Esophagus (tissue), 2 donors: Measurements from ENCODE around the gene FEV. TPM values are rescaled to one million over a fixed set of nuclear protein-coding genes. Genes with fewer than 3 reads are reported as not detected.
A peak's percentile ranks its signal among the peaks of the same experiment; 100 is the strongest.

Experiments used
- H3K27ac ChIP-seq, 2 donors: one replicate each; pipeline ENCODE4 v1.5.1; 2013; ENCODE audit warnings: low read depth in 2 of 2, mild to moderate bottlenecking in 2 of 2, inconsistent platforms in 1 of 2, low read length in 1 of 2, moderate library complexity in 1 of 2
- H3K27me3 ChIP-seq, 2 donors: one replicate each; pipeline ENCODE4 v1.6.1; 2013; ENCODE audit warnings: low read length in 2 of 2, control low read depth in 1 of 2, mild to moderate bottlenecking in 1 of 2; ENCODE audit not compliant: insufficient read depth in 2 of 2, control insufficient read depth in 1 of 2
- H3K36me3 ChIP-seq, 2 donors: one replicate each; pipeline ENCODE4 v1.6.1; 2013; ENCODE audit warnings: low read length in 1 of 2; ENCODE audit not compliant: control insufficient read depth in 2 of 2, insufficient read depth in 2 of 2
- H3K4me1 ChIP-seq, 2 donors: one replicate each; pipeline ENCODE4 v1.6.1; 2013; ENCODE audit warnings: low read length in 1 of 2; ENCODE audit not compliant: control insufficient read depth in 2 of 2, insufficient read depth in 2 of 2
- H3K4me3 ChIP-seq, 2 donors: one replicate each; pipeline ENCODE4 v1.5.1; 2013; ENCODE audit warnings: low read length in 2 of 2, mild to moderate bottlenecking in 2 of 2, low read depth in 1 of 2, moderate library complexity in 1 of 2
- H3K9me3 ChIP-seq, 2 donors: one replicate each; pipeline ENCODE4 v1.6.1; 2013; ENCODE audit warnings: mild to moderate bottlenecking in 2 of 2, low read depth in 1 of 2, low read length in 1 of 2, moderate library complexity in 1 of 2; ENCODE audit not compliant: control insufficient read depth in 2 of 2, insufficient read depth in 1 of 2
- WGBS, 2 donors: extraction: QIAGEN DNeasy Blood & Tissue Kit; methylation state at CpG; one replicate each; pipeline ENCODE4 v1.1.7; 2013; 5-methylcytosine and 5-hydroxymethylcytosine counted together
- polyA plus RNA-seq, 2 donors: library from polyadenylated mRNA; stranded (reverse); fragments of 200-250 nt; gene quantifications; one replicate each; pipeline ENCODE4 v1.2.3, GENCODE V29; 2013
- donor health status: healthy with polysubstance abuse.
- donor health status: Bipolar disorder and iron deficiency.

The FEV gene
- polyA plus RNA-seq, 2 donors: not detected

- H3K27me3 ChIP-seq: peaks cover 10 to 34% of the 10 kb centered on the region in 2 donors
- H3K27ac ChIP-seq: no peak overlapping the region
- H3K9me3 ChIP-seq: peaks cover 0 to 5% of the 10 kb centered on the region in 2 donors
- H3K36me3 ChIP-seq: no peaks in the 10 kb centered on the region
- H3K4me3 ChIP-seq: no peak overlapping the region
- H3K4me1 ChIP-seq: peaks cover 6 to 21% of the 10 kb centered on the region in 2 donors
- 13 to 15% methylated on average over 34 of the region's 34 CpGs for WGBS, 2 donors
These were observed 23.1 kb downstream of the FEV start for GRCh38 chr2:218961651-218962570.

- H3K4me3 ChIP-seq: no peak overlapping the region
- H3K27me3 ChIP-seq: peaks cover 10 to 34% of the 10 kb centered on the region in 2 donors
- WGBS, 2 donors: 7 to 8% methylated on average over 4 of the region's 4 CpGs
- peaks cover 6 to 21% of the 10 kb centered on the region in 2 donors for H3K4me1 ChIP-seq
- H3K36me3 ChIP-seq: no peaks in the 10 kb centered on the region
- no peak overlapping the region for H3K27ac ChIP-seq
- peaks cover 0 to 5% of the 10 kb centered on the region in 2 donors for H3K9me3 ChIP-seq
These were observed 23.8 kb downstream of the FEV start for GRCh38 chr2:218961229-218961628.

GRCh38 chr2:218960309-218961165 lies 24.4 kb downstream of the FEV start:
- Histone ChIP-seq H3K4me1 (peaks cover 6 to 21% of the 10 kb centered on the region in 2 donors), H3K9me3 (peaks cover 0 to 5% of the 10 kb centered on the region in 2 donors), H3K36me3 (no peaks in the 10 kb centered on the region), H3K27ac (no peak overlapping the region), H3K27me3 (peaks cover 10 to 34% of the 10 kb centered on the region in 2 donors), H3K4me3 (peak overlapping the region in 1 of 2 donors; percentile 47)
- 2 to 3% methylated on average over 77 to 87 of the region's 87 CpGs for WGBS, 2 donors

GRCh38 chr2:218959761-218960308 lies 25.1 kb downstream of the FEV start:
- WGBS, 2 donors: 1 to 2% methylated on average over 52 to 67 of the region's 67 CpGs
- Histone ChIP-seq H3K36me3 (no peaks in the 10 kb centered on the region), H3K4me3 (peak overlapping the region; percentile 16 to 47), H3K9me3 (peaks cover 0 to 5% of the 10 kb centered on the region in 2 donors), H3K4me1 (peaks cover 6 to 21% of the 10 kb centered on the region in 2 donors), H3K27me3 (peaks cover 10 to 34% of the 10 kb centered on the region in 2 donors), H3K27ac (no peak overlapping the region)

- H3K36me3 ChIP-seq: no peaks in the 10 kb centered on the region
- no peak within 1 kb of the TSS for H3K27ac ChIP-seq
- 4% methylated on average over 27 to 37 of the region's 37 CpGs for WGBS, 2 donors
- peaks cover 6 to 21% of the 10 kb centered on the region in 2 donors for H3K4me1 ChIP-seq
- peak within 1 kb of the TSS; percentile 16 to 47 for H3K4me3 ChIP-seq
- peaks cover 0 to 5% of the 10 kb centered on the region in 2 donors for H3K9me3 ChIP-seq
- peaks cover 10 to 34% of the 10 kb centered on the region in 2 donors for H3K27me3 ChIP-seq
These were observed 25.7 kb downstream of the FEV start, which contains the start of gene CDK5R2 for GRCh38 chr2:218959141-218959731. TSS of gene CDK5R2 (plus strand) at chr2:218959666. CDS start at chr2:218959821, 155 bp downstream.

- Histone ChIP-seq H3K4me1 (peaks cover 6 to 21% of the 10 kb centered on the region in 2 donors), H3K36me3 (no peaks in the 10 kb centered on the region), H3K9me3 (peaks cover 0 to 5% of the 10 kb centered on the region in 2 donors), H3K4me3 (no peak overlapping the region), H3K27me3 (peaks cover 4 to 26% of the 10 kb centered on the region in 2 donors), H3K27ac (no peak overlapping the region)
- WGBS, 2 donors: 88% methylated on average over 1 of the region's 1 CpG
These were observed 26.7 kb downstream of the FEV start for GRCh38 chr2:218958276-218958675.

GRCh38 chr2:218957671-218958070 lies 27.3 kb downstream of the FEV start:
- 74 to 81% methylated on average over 4 of the region's 4 CpGs for WGBS, 2 donors
- Histone ChIP-seq H3K9me3 (peaks cover 0 to 5% of the 10 kb centered on the region in 2 donors), H3K27ac (no peak overlapping the region), H3K4me3 (no peak overlapping the region), H3K4me1 (peaks cover 6 to 15% of the 10 kb centered on the region in 2 donors), H3K27me3 (peaks cover 4 to 23% of the 10 kb centered on the region in 2 donors), H3K36me3 (no peaks in the 10 kb centered on the region)

- H3K27me3 ChIP-seq: peaks cover 0 to 16% of the 10 kb centered on the region in 2 donors
- no peaks in the 10 kb centered on the region for H3K36me3 ChIP-seq
- H3K4me3 ChIP-seq: no peak overlapping the region
- peaks cover 6 to 13% of the 10 kb centered on the region in 2 donors for H3K4me1 ChIP-seq
- no peaks in the 10 kb centered on the region for H3K9me3 ChIP-seq
- WGBS, 2 donors: 41 to 45% methylated on average over 1 of the region's 1 CpG
- no peak overlapping the region for H3K27ac ChIP-seq
These were observed 28.9 kb downstream of the FEV start for GRCh38 chr2:218956039-218956438.
